ENCODE data around the gene CHRNG.

CHRNG gene, protein sequence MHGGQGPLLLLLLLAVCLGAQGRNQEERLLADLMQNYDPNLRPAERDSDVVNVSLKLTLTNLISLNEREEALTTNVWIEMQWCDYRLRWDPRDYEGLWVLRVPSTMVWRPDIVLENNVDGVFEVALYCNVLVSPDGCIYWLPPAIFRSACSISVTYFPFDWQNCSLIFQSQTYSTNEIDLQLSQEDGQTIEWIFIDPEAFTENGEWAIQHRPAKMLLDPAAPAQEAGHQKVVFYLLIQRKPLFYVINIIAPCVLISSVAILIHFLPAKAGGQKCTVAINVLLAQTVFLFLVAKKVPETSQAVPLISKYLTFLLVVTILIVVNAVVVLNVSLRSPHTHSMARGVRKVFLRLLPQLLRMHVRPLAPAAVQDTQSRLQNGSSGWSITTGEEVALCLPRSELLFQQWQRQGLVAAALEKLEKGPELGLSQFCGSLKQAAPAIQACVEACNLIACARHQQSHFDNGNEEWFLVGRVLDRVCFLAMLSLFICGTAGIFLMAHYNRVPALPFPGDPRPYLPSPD

DNA sequence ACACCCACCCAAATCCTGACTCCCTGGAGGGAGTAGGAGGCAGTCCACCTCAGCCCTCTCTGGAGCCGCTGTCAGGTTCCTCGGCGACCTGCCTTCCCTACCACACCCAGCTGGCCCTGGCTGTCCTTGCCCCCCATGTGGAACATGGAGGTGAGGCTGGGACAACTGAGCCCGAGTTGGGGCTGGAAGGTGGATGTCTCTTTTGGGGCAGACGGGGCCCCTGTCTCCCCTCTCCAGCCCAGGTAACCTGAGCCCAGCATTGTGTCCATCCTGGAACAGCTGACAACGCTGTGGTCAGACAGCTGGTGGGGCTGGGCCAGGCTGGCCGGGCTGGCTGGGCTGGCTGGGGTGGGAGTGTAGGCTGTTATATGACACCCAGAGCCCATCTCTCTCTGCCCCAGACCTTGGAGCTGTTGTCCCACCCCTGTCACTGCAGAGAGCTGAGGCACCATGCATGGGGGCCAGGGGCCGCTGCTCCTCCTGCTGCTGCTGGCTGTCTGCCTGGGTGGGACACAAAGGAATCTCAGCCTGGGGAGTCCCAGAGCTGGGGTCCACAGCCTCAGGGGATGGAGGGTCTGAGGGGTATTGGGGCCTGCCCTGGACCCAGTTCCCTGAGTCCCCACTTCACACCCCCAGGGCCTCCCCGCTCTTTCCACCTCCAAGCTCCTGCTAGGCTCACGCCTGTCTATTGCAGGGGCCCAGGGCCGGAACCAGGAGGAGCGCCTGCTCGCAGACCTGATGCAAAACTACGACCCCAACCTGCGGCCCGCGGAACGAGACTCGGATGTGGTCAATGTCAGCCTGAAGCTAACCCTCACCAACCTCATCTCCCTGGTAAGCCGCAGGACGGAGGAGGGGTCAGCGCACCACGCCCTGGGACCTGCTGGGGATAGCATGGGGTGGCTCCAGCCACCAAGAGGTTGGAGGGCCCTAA is at the start of gene CHRNG:
Gene CHRNG, plus strand, starts transcription at position 395 of the 934 bp plus-strand sequence. Its CDS starts 56 bp downstream, at position 451.
- DNase-seq: no peak

DNA sequence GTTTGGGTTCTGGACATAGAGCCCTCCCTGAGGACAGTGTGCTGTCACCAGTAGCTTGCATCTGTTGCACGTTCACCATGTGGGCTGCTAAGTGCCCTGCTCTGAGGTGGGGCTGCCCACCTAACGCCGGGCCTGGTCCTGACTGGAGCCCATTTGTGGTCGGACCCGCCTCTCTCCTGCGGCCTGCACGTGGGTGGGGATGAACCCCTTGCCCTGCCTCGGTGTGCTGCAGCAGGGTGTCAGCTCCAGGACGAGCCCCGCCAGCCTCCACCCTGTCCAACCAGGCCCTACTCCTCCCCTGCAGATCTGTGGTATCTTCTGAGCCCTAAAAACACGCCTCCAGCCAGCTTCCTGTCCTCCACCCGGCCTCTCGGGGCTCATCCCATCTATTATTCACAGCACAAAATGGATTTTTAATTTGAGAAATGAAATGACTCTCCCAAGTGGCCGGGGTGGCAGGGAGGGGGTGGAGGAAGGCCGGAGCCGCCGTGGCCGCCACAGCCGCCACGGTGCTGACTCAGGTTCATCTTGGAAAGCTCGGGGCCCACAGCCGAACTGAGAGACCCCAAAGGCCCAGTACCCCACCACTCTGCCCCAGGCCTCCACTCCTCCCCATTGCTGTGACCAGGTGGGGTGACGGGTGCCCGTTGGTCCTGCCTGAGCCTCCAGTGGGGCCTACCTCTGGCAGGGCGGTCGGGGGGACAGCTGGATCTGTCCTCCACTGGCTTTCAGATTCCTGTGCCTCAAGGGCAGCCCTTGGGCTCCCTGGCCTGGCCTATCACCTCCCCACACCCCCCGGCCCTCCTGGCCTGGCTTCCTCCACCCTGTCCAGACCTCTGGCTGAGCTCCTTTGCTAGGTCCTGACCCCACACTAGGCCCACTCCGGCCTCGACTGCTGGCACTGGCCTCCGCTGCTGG is 49.0 kb upstream of the CHRNG start:
- DNase-seq: no peak

DNA sequence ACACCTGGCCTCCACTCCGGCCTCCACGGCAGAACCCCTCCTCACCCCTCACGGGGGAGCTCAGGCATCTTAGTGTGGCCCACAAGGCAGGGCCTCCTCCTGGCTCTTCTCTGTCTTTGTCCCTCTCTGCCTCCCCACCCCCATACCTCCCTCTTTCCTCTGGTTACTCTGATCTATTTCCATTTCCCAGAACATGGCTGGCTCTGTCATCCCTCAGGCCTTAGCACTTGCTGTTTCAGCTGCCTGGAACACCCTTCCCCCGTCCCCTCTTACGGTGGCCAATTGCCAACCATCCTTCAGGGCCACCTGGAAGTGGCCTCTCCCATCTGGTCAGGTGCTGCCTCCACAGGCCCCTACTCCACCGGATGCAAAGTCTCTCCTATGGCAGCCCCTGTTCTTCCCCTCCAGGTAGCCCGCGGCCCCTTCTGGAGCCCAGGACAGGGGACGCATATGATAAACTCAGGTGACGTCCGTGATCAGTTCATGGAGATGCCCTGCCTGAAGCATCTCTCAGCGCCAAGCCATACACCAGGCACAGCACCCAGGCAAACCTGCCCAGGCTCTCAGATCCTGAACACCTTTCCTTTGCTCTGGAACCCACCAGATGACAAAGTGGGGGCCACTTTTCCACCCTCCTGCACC is 48.2 kb upstream of the CHRNG start:
- no peak for DNase-seq

DNA sequence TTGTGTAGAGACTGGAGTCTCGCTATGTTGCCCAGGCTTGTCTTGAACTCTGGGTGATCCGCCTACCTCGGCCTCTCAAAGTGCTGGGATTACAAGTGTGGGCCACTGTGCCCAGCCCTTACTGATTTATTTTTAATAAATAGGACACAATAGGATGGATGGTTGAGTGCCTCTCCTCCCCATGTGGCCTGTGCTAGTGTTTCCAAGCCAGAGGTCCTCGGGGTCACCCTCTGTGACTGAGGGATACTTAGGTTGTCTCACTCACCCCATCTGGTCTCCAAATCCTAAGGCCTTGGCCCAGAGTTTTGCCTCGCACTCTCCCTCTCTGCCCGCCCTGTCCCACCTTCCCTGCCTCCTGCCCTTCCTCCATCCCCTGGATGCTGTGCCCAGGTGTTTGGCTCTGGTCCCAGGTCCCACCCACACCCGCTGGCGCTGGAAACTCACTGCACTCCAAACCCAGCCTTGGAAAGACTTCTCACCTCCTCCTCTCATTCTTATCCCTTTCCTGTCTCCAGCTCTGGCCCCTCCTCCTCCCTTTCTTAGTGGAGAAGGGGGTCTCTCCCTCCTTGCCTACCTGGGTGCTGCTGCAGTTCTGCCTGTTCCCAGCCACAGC is 47.1 kb upstream of the CHRNG start:
- no peak for DNase-seq

DNA sequence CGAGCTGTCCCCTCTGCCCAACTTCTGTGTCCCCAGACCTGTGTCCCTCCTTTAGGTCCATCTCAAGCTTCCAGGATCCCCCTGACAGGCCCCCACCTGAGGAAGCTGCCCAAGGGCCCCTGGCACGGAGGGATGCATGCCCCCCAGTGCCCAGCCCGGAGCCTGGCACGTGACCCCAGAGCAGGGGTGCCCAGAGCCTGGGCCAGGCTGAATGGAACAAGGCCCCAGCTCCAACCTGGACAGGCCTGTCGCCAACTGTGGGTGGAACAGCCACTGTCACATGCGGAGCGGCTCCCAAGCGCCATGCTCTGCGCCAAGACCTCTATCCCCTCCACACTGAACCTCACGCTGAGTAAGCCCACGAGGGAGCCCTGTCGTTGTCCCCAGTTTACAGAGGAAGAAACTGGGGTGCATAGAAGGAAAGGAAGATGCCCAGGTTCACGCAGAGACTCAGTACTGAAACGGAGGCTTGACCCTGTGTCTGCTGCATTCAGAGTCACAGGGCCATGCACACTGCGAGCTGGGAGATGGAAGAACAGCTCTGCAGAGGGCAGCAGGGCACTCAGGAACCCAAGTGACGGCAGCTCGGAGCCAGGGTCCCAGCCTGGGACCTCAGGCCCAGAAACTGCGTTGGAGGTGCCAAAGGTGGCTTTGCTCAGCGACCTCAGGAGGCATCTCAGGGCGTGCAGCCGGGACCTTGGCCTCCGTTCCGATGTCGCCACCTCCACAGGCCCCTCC is 46.4 kb upstream of the CHRNG start:
- DNase-seq: no peak

DNA sequence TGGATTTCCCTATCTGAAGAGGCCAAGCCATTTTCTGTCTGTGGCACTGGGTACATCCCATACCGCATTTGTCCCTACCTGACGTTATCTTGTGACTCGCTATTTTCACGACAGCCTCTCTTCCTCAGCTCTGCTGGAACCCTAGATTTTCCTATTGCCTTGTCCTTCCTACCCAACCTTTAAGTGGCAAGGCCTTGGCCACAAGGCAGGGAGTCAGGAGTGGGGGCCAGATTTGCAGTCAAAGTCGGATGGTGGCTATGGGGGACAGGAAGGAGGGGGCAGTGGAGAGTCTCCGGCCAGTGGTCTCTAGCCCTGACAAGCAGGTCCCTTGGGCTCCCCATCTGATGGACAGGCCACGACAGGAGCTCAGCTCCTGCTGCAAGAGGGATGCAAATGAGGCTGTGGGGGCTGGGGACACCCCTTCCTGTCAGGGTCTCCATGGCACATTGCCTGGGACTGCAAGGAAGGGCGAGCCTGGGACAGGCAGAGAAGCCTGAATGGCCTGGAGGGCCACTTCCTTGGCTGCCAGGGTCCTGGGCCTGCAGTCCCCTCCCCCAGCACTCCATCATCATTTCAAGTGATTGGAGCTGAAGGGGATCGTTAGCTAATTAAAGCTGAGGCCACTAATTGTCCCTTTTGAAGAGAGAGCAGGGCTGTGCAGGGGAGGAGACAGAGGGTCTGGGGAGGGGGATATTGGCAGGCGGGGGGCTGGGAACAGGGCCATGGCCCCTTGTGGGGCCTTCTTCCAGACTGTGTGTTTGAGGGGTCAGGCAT is 45.6 kb upstream of the CHRNG start:
- DNase-seq: no peak

DNA sequence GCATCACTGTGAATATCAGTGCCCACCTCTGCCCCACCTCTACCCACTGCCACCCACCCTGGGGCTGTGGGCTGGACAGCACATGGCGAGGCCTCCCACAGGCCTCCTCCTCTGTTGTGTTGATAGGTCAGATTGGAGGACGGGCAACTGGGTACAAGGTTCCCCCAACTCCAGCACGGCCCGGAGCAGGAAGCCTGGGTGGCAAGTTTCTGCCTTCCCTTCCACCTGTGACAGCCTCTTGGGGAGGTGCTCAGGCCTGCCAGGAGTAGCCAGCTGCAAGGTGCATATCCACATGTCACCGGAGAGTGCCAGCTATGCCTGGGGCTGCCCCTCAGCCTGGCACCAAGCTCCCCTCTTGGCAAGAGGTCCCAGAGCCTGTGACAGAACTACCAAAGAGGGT is 45.0 kb upstream of the CHRNG start:
- DNase-seq: no peak

DNA sequence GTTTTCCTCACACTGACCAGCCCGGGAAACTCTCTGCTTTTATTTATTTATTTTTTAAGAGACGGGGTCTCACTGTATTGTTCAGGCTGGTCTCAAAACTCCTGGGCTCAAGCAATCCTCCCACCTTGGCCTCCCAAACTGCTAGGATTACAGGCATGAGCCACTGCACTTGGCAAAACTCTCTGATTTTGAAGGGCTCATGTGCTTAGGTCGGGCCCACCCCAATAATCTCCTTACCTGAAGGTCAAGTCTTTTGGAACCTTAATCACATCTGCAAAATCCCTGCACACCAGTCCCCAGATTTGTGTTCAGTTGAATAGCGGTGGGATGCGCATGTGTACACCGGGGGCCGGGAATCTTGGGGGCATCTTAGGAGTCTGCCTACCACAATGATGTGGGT is 44.2 kb upstream of the CHRNG start:
- no peak for DNase-seq

DNA sequence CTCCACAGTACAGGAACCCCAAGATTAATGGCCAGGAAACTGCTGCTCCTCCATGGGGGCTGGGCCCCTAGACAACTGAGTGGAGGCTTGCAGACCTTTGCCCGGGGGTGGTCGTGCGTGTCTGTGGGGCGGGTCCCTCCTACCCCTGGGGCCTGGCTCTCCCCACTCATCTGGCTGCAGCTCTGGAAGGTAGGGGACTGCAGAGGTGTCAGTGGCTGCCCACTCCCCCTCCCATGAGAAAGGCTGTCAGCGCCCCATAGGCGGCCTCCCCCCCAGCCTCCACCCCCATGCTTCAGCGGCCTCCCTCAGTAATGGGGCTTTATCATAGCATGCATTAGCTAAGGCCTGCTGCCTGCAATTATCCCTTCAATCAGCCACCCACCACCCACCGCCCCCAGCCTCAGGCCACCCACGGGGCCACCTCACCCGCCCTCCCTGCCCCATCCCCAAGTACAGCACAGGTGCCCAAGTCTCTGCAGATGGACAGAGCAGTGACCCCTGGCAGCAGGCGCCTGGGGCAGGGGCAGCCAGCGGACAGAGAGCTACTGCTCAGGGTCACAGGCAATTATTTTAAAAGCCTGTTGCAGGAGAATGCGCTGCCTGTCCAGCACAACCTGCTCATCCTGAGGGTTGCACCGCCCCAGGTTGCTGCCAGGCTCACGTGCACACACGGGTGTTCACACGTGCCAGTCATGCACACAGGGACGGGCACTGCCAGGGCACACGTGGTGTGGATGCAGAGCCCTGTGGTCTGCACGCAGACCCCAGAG is 42.8 kb upstream of the CHRNG start:
- DNase-seq: no peak

DNA sequence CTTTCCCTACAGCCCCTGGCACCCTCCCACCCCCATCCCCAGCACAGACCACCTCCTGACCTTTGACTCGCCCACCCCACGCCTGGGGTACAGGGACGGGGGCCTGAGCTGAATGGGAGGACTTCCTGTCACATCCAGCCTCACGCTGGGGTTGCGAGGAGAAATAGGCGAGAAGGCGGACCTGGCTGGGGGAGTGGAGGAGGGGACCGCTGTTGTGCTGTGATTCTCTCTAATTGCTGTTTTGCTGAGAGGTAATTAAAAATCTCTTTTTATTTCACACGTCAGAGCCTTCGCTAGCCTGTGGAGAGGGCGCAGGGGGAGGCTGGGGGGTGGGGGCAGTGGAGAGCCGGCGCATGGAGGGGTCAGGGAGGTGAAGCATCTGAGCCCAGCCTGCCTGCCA is 42.1 kb upstream of the CHRNG start:
- no peak for DNase-seq

DNA sequence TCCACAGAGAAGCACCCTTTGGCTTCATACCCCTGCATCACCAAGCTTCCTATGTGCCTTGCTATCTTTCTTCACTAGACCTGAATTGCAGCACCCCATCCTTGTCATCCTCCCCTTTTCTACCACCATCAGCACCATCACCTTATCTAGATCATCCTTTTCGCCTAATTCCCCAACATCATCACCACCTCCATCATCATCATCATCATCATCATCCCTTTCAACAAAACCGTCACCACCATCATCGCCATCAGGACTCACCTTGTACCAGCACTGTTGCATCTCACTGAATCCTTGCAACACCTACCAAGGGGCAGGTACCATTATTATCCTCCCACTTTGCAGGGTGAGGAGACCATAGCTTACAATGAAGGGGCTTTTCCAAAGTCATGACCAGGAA is 41.0 kb upstream of the CHRNG start:
- DNase-seq: no peak

DNA sequence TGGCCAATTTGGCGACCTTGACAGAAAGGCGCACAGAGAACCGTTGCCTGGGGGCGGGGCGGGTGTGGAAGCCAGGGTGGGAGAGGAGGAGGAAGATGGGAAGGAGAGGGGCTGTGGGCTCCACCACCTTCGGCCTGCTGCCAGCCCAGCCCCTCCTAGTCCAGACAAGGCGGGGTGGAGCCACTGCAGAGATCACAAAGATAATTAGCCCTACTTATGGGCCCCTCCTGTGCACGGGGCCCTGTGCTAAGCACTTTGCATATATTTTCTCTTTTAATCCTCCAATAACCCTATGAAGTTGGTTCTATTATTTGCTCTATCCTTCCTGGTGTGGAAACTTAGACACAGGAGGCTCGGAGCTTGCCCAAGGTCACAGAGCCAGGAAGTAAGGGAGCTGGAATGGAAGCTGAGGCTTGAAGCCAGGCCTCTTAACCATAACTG is 38.1 kb upstream of the CHRNG start:
- no peak for DNase-seq

DNA sequence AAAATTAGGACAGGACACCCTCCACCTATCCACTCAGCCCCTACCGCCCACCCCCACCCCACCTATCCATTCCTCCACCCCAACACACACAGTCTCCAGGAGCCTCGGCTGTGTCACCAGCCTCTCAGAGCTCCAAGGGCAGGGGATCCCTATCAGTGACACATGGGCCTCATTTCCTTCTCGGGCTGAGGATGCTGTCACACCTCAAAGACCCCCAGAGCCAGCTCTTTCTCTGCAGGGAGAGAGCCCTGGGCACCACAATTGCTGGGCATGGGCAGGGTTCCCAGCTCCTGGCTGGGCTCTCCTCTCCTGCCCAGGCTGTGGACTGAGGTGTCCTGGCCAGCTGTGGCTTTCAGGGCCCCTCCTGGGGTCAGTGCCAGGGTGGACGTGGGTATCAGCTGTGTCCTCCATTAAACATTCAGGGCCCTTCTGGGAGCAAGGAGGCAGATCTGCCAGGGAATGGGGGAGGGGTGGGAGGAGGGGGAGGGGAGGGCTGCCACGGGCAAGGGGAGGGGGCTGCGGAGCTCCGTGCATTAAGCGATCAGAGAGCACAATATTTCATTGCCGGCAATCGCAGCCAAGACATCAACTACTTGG is 37.6 kb upstream of the CHRNG start:
- no peak for DNase-seq

DNA sequence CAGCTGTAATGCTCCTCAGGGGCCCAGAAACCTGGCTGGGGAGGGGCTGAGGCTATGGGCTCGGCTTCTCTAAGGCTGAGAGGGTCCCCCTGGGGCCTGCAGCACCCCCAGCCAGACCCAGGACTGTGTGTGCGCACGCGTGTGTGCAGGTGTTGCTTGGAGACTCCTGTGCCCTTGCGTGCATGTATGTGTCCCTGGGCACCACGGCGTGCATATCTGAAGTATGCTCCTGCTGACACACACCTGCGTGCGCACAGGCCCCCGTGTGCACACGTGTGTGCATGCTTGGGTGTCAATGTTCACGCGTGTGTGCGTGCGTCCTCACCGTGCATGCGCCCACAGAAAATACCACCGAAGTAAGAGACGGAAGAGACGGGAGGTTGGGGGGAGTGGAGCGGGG is 37.0 kb upstream of the CHRNG start:
- no peak for DNase-seq

DNA sequence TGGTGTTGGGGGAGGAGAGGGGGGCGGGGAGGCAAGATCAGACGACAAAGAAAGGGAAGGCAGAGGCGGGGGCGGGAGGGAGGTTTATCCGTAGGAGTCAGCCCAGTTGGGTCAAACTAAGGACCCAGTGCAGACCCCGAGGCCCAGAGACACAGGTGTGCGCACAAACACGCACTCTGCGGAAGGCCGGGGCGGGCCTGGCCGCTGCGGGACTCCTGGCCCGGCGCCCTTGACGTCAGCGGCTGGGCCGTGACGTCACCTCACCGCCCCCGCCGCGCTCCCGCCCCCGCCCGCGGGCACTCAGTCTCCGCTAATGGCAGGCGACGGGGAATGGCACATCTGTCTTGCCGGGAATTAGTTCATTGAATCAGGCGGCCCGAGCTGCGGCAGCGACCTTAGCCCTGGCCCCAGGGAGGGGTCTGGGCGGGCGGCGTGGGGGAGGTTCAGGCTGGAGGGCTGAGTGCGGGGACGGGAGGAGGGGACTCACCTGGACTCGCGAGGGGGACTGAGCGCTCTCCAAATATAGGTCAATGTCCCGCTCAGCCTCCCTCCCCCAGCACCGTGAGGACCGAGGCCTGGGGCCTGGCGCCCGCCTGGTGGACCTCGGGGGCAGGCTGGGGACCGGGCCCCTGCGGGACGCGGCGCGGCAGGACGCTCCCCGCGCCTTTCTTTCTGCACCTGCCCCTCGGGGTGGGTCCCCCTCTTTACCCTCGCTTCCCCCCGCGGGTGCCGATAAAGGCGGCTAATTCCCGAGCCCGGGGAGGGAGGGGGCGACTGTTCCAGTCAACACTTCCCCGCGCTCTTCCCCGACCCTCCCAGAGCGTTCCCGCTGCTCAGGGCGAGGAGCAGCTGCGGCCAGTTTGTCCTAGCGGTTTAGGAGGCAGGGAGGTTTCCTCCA is 36.3 kb upstream of the CHRNG start:
- no peak for DNase-seq

DNA sequence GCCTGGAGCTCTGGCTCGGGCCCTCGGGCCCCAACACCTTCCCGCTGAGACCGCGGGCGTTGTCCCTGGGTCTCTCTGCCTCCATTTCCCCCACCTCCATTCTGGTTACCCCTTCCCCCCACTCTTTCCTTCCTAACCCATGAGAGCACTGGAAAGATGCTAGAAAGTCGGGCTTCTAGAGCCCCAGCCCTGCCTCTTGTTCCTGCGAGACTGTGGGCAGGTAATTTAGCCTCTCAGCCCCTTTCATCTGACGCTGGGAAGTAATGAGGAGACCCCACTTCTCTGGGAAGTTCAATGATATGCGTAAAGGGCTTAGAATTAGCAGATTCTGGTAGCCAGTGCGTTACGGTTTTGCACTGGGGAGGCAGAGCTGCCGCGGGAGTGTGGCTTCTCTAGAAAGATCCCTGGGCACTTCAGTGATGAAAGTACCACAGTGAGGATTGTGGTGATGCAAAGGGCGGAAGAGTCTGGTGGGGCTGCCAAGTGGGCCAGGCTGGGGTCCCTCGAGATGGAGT is 35.6 kb upstream of the CHRNG start:
- no peak for DNase-seq

DNA sequence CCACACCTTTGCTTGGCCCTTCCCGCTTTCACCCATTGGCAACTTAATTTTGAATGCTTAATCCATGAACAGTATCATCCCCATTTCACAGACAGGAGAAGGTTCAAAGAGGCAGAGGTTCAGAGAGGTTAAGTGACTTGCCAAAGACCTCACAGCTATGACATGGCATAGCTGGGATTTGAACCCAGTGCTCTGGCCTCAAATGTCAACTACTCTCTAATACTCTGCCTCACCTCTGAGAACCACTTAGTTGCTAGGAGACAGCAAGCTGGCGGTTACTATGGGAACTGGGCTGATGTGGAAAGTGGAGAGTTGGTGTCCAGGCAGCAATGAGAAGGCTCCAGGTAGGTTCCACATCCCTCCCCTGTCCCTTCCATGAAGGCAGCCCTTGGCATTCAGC is 35.1 kb upstream of the CHRNG start:
- no peak for DNase-seq
